Liver (tissue), 9 donors: Measurements from ENCODE around the gene APOBEC3F. TPM values are rescaled to one million over a fixed set of nuclear protein-coding genes. Genes with fewer than 3 reads are reported as not detected.
A peak's percentile ranks its signal among the peaks of the same experiment; 100 is the strongest.

Source experiments
- DNase-seq: peaks from one replicate; pipeline ENCODE4 v3.0.0-alpha.2; 2017; ENCODE audit warnings: low spot score
- H3K27ac ChIP-seq, 2 donors: one replicate each; pipeline ENCODE4 v1.7.0; 2013; ENCODE audit warnings: inconsistent platforms in 2 of 2, low read length in 2 of 2, control low read depth in 1 of 2, low read depth in 1 of 2, mild to moderate bottlenecking in 1 of 2
- H3K27me3 ChIP-seq, 4 donors: one replicate each; pipeline versions ENCODE4 v1.6.1 to v1.7.0; 2013; ENCODE audit warnings: low read length in 3 of 4, inconsistent platforms in 1 of 4, mild to moderate bottlenecking in 1 of 4, moderate library complexity in 1 of 4; ENCODE audit not compliant: control insufficient read depth in 4 of 4, insufficient read depth in 4 of 4
- H3K36me3 ChIP-seq, 4 donors: one replicate each; pipeline versions ENCODE4 v1.6.1 to v1.7.0; 2013; ENCODE audit warnings: low read length in 3 of 4, mild to moderate bottlenecking in 3 of 4, low read depth in 1 of 4, moderate library complexity in 1 of 4; ENCODE audit not compliant: control insufficient read depth in 4 of 4, insufficient read depth in 3 of 4
- H3K4me1 ChIP-seq, 4 donors: one replicate each; pipeline versions ENCODE4 v1.6.1 to v1.7.0; 2013; ENCODE audit warnings: low read length in 3 of 4, mild to moderate bottlenecking in 3 of 4, moderate library complexity in 1 of 4; ENCODE audit not compliant: control insufficient read depth in 4 of 4, insufficient read depth in 4 of 4
- H3K4me3 ChIP-seq, 3 donors: one replicate each; pipeline versions ENCODE4 v1.6.1 to v1.7.0; 2013; ENCODE audit warnings: low read length in 3 of 3, control low read depth in 1 of 3, low read depth in 1 of 3, mild to moderate bottlenecking in 1 of 3
- H3K9ac ChIP-seq, 2 donors: one replicate each; pipeline ENCODE4 v1.7.0; 2013; ENCODE audit warnings: low read length in 2 of 2, mild to moderate bottlenecking in 2 of 2, moderate library complexity in 2 of 2, control low read depth in 1 of 2, low read depth in 1 of 2
- H3K9me3 ChIP-seq, 4 donors: one replicate each; pipeline versions ENCODE4 v1.6.1 to v1.7.0; 2013; ENCODE audit warnings: low read length in 3 of 4; ENCODE audit not compliant: control insufficient read depth in 4 of 4
- CTCF ChIP-seq: fragments of 150-350 bp; IDR thresholded peaks from 2 replicates; pipeline ENCODE4 v1.5.1; 2017; ENCODE audit warnings: improper control_type of control experiment, low read depth, low read length; ENCODE audit not compliant: missing input control
- EGR1 ChIP-seq, 2 donors: IDR thresholded peaks; 2 replicates each; pipeline ENCODE4 v1.6.1; 2016 to 2018; ENCODE audit warnings: antibody characterized with exemption in 2 of 2, low read depth in 2 of 2
- FOXA1 ChIP-seq: IDR thresholded peaks from 2 replicates; pipeline ENCODE4 v1.6.1; 2016; ENCODE audit warnings: antibody characterized with exemption
- FOXA2 ChIP-seq: IDR thresholded peaks from 2 replicates; pipeline ENCODE4 v1.6.1; 2016; ENCODE audit warnings: antibody characterized with exemption
- GABPA ChIP-seq, 2 donors: IDR thresholded peaks in 1 of 2; conservative IDR thresholded peaks in 1 of 2; 2 replicates each; pipeline ENCODE4 v1.6.1; 2016; ENCODE audit warnings: antibody characterized with exemption in 2 of 2, mild to moderate bottlenecking in 1 of 2, moderate library complexity in 1 of 2
- HNF4A ChIP-seq, 2 donors: conservative IDR thresholded peaks; 2 replicates each; pipeline ENCODE4 v1.6.1; 2016; ENCODE audit warnings: antibody characterized with exemption in 2 of 2, mild to moderate bottlenecking in 2 of 2
- HNF4G ChIP-seq: IDR thresholded peaks from 2 replicates; pipeline ENCODE4 v1.6.1; 2016; ENCODE audit warnings: antibody characterized with exemption
- MAX ChIP-seq: IDR thresholded peaks from 2 replicates; pipeline ENCODE4 v1.6.1; 2016; ENCODE audit warnings: antibody characterized with exemption
- NR2F2 ChIP-seq: IDR thresholded peaks from 2 replicates; pipeline ENCODE4 v1.6.1; 2016; ENCODE audit warnings: antibody characterized with exemption
- REST ChIP-seq: IDR thresholded peaks from 2 replicates; pipeline ENCODE4 v1.6.1; 2016; ENCODE audit warnings: antibody characterized with exemption, mild to moderate bottlenecking
- RXRA ChIP-seq, 2 donors: IDR thresholded peaks; 2 replicates each; pipeline ENCODE4 v1.6.1; 2017 to 2018; ENCODE audit warnings: antibody characterized with exemption in 2 of 2, mild to moderate bottlenecking in 1 of 2
- SP1 ChIP-seq: IDR thresholded peaks from 2 replicates; pipeline ENCODE4 v1.6.1; 2018; ENCODE audit warnings: antibody characterized with exemption, mild to moderate bottlenecking
- TAF1 ChIP-seq: conservative IDR thresholded peaks from 2 replicates; pipeline ENCODE4 v1.6.1; 2016; ENCODE audit warnings: antibody characterized with exemption, mild to moderate bottlenecking
- YY1 ChIP-seq: IDR thresholded peaks from 2 replicates; pipeline ENCODE4 v1.6.1; 2016; ENCODE audit warnings: antibody characterized with exemption, mild to moderate bottlenecking
- ZBTB33 ChIP-seq: IDR thresholded peaks from 2 replicates; pipeline ENCODE4 v1.6.1; 2016; ENCODE audit warnings: antibody characterized with exemption
- WGBS: extraction: QIAGEN DNeasy Blood & Tissue Kit; methylation state at CpG from one replicate; pipeline ENCODE4 v1.1.7; 2013; 5-methylcytosine and 5-hydroxymethylcytosine counted together
- polyA plus RNA-seq, 2 donors: library from polyadenylated mRNA; stranded (reverse) in 1 of 2; unstranded in 1 of 2; fragments of 200-250 nt in 1 of 2; fragments of >200 nt in 1 of 2; fragmentation: Nextera tagmentation in 1 of 2; extraction: Ambion mirVana in 1 of 2; gene quantifications; one replicate each; pipeline versions ENCODE4 v1.2.1 to v1.2.3, GENCODE V29; 2013 to 2015
- total RNA-seq, 2 donors: library from RNA; depleted of rRNA; stranded (reverse); fragments of >200 nt; gene quantifications; one replicate each; pipeline ENCODE4 v1.2.3, GENCODE V29; 2014
- donor health status: healthy.
- donor health status: healthy.
- donor health status: healthy.
- donor health status: healthy.
- donor health status: healthy.

Gene APOBEC3F
- total and polyA plus RNA-seq, 4 donors: 1.6 to 4.5 (median 2.0) TPM

- DNase-seq: no peak
- Histone ChIP-seq H3K4me1 (peaks cover 0 to 5% (median under 1%) of the 10 kb centered on the region in 4 donors), H3K27me3 (no peaks in the 10 kb centered on the region), H3K9ac (no peak overlapping the region), H3K27ac (no peak overlapping the region), H3K36me3 (no peaks in the 10 kb centered on the region), H3K9me3 (no peaks in the 10 kb centered on the region), H3K4me3 (no peak overlapping the region)
- WGBS: 90% methylated on average over 15 of the region's 15 CpGs
- TF ChIP-seq EGR1 (IDR thresholded peaks at IDR 0.05; ENCODE audit: low read depth in 2 of 2) (no peak), SP1 (no peak), HNF4A (conservative IDR thresholded peaks at IDR 0.05) (no peak), ZBTB33 (no peak), REST (no peak), HNF4G (no peak), MAX (no peak), YY1 (no peak)
These were observed 15.9 kb upstream of the APOBEC3F start for GRCh38 chr22:39024519-39025308.

GRCh38 chr22:39026509-39027150 is 14.0 kb upstream of the APOBEC3F start:
- H3K4me3 ChIP-seq: no peak overlapping the region
- DNase-seq: no peak
- no peak overlapping the region for H3K9ac ChIP-seq
- peaks cover 0 to 5% (median 0%) of the 10 kb centered on the region in 4 donors for H3K4me1 ChIP-seq
- TF ChIP-seq HNF4A (conservative IDR thresholded peaks at IDR 0.05) (peak in 1 of 2 donors; percentile 20), RXRA (IDR thresholded peaks at IDR 0.05) (no peak)
- H3K27ac ChIP-seq: no peak overlapping the region
- no peaks in the 10 kb centered on the region for H3K36me3 ChIP-seq
- H3K9me3 ChIP-seq: no peaks in the 10 kb centered on the region
- 55% methylated on average over 12 of the region's 12 CpGs for WGBS
- no peaks in the 10 kb centered on the region for H3K27me3 ChIP-seq

- H3K27me3 ChIP-seq: no peaks in the 10 kb centered on the region
- H3K4me3 ChIP-seq: no peak overlapping the region
- H3K36me3 ChIP-seq: no peaks in the 10 kb centered on the region
- no peak overlapping the region for H3K9ac ChIP-seq
- 96% methylated on average over 4 of the region's 4 CpGs for WGBS
- no peak for DNase-seq
- no peaks in the 10 kb centered on the region for H3K9me3 ChIP-seq
- H3K4me1 ChIP-seq: no peaks in the 10 kb centered on the region
- H3K27ac ChIP-seq: no peak overlapping the region
- no peak for TF ChIP-seq RXRA (IDR thresholded peaks at IDR 0.05)
- no peak for TF ChIP-seq CTCF
- no peak for TF ChIP-seq HNF4G
- TF ChIP-seq FOXA1: no peak
- no peak for TF ChIP-seq EGR1 (IDR thresholded peaks at IDR 0.05; ENCODE audit: low read depth in 2 of 2)
- no peak for TF ChIP-seq NR2F2
- no peak for TF ChIP-seq MAX
- TF ChIP-seq YY1: no peak
- TF ChIP-seq TAF1: no peak
- no peak for TF ChIP-seq ZBTB33
- TF ChIP-seq GABPA (IDR thresholded peaks at IDR 0.05 in 1 of 2, conservative IDR thresholded peaks at IDR 0.05 in 1 of 2): no peak
- no peak for TF ChIP-seq SP1
- no peak for TF ChIP-seq FOXA2
These were observed 12.9 kb upstream of the APOBEC3F start for GRCh38 chr22:39027717-39028116.
